Choroid plexus epithelial cell (primary cell): Measurements from ENCODE around the gene NELL1.
"Not testable (repeated sequence)": the region's sequence is repeated elsewhere in the genome, so short reads cannot be mapped to it uniquely, and the experiment has no call there.

Source experiments
- DNase-seq: peaks from one replicate; pipeline ENCODE4 v3.0.0-alpha.2; 2010; ENCODE audit warnings: low read depth
- H3K4me3 ChIP-seq: 2 replicates; pipeline ENCODE4 v1.5.1; 2011; ENCODE audit warnings: low read depth, mild to moderate bottlenecking, control low read depth, low read length, moderate library complexity
- CTCF ChIP-seq: conservative IDR thresholded peaks from 2 replicates; pipeline ENCODE4 v1.5.1; 2011; ENCODE audit warnings: low read depth, mild to moderate bottlenecking, control low read depth, inconsistent platforms, low read length, moderate library complexity

NELL1 gene

GRCh38 chr11:21122523-21122922 lies 453.1 kb downstream of the NELL1 start:
- no peak overlapping the region for H3K4me3 ChIP-seq
- no peak for TF ChIP-seq CTCF
- DNase-seq: no peak

GRCh38 chr11:21132146-21132720 lies 462.8 kb downstream of the NELL1 start:
- TF ChIP-seq CTCF: no peak
- H3K4me3 ChIP-seq: no peak overlapping the region
- DNase-seq: no peak

- no peak overlapping the region for H3K4me3 ChIP-seq
- TF ChIP-seq CTCF: no peak
- DNase-seq: no peak
Observed at GRCh38 chr11:21133244-21133643, 463.9 kb downstream of the NELL1 start.

- DNase-seq: no peak
- H3K4me3 ChIP-seq: no peak overlapping the region
- TF ChIP-seq CTCF: no peak
Observed at GRCh38 chr11:21133722-21134121, 464.3 kb downstream of the NELL1 start.

- DNase-seq: no peak
- no peak overlapping the region for H3K4me3 ChIP-seq
- no peak for TF ChIP-seq CTCF
Observed at GRCh38 chr11:21137803-21138202, 468.4 kb downstream of the NELL1 start.

GRCh38 chr11:21141557-21141956 lies 472.2 kb downstream of the NELL1 start:
- not testable (repeated sequence) for H3K4me3 ChIP-seq, DNase-seq

- H3K4me3 ChIP-seq: no peak overlapping the region
- no peak for DNase-seq
- TF ChIP-seq CTCF: no peak
Observed at GRCh38 chr11:21142007-21142406, 472.6 kb downstream of the NELL1 start.
